GM12865 (cell line): ENCODE results near the gene SBNO1.
"Not testable (repeated sequence)": the region's sequence is repeated elsewhere in the genome, so short reads cannot be mapped to it uniquely, and the experiment has no call there.

Experiments used
- DNase-seq: peaks from one replicate; pipeline ENCODE4 v3.0.0; 2010; ENCODE audit warnings: low read depth
- H3K4me3 ChIP-seq: 2 replicates; pipeline ENCODE4 v1.5.1; 2011; ENCODE audit warnings: mild to moderate bottlenecking, low read depth, low read length, control low read depth
- CTCF ChIP-seq: IDR thresholded peaks from 2 replicates; pipeline ENCODE4 v1.5.1; 2011; ENCODE audit warnings: low read length, control low read depth, low read depth, inconsistent platforms; ENCODE audit not compliant: insufficient read depth; ENCODE audit errors: missing control alignments

SBNO1 gene

GRCh38 chr12:123364532-123365024, at the start of gene SBNO1:
TSS of gene SBNO1 (minus strand) at chr12:123364847. CDS start at chr12:123350441, 14,406 bp downstream.
- peak; percentile 96 for DNase-seq
- peak within 1 kb of the TSS; percentile 70 for H3K4me3 ChIP-seq
- TF ChIP-seq CTCF, result no peak

GRCh38 chr12:123410041-123410412, 45.4 kb upstream of the SBNO1 start:
- no peak for DNase-seq
- TF ChIP-seq CTCF, result no peak
- no peak overlapping the region for H3K4me3 ChIP-seq

- not testable (repeated sequence) for H3K4me3 ChIP-seq
- peak; percentile 46 for DNase-seq
Observed at GRCh38 chr12:123409284-123410040, 44.8 kb upstream of the SBNO1 start.

GRCh38 chr12:123408619-123409018, 44.0 kb upstream of the SBNO1 start:
- not testable (repeated sequence) for H3K4me3 ChIP-seq

GRCh38 chr12:123407934-123408333, 43.3 kb upstream of the SBNO1 start:
- not testable (repeated sequence) for DNase-seq, H3K4me3 ChIP-seq

More at GRCh38 chr12:123408619-123409018, 44.0 kb upstream of the SBNO1 start:
- DNase-seq, result not testable (repeated sequence)

GRCh38 chr12:123407269-123407668, 42.6 kb upstream of the SBNO1 start:
- H3K4me3 ChIP-seq, DNase-seq: not testable (repeated sequence)

GRCh38 chr12:123404581-123404980, 39.9 kb upstream of the SBNO1 start:
- no peak for DNase-seq
- H3K4me3 ChIP-seq, result no peak overlapping the region
- no peak for TF ChIP-seq CTCF

GRCh38 chr12:123401753-123402683, 37.4 kb upstream of the SBNO1 start:
- no peak for TF ChIP-seq CTCF
- H3K4me3 ChIP-seq, result no peak overlapping the region
- DNase-seq, result no peak

- TF ChIP-seq CTCF, result no peak
- H3K4me3 ChIP-seq, result no peak overlapping the region
- no peak for DNase-seq
Observed at GRCh38 chr12:123399255-123399617, 34.6 kb upstream of the SBNO1 start.
